ENCODE data around the gene ARSB.

The ARSB gene

DNA sequence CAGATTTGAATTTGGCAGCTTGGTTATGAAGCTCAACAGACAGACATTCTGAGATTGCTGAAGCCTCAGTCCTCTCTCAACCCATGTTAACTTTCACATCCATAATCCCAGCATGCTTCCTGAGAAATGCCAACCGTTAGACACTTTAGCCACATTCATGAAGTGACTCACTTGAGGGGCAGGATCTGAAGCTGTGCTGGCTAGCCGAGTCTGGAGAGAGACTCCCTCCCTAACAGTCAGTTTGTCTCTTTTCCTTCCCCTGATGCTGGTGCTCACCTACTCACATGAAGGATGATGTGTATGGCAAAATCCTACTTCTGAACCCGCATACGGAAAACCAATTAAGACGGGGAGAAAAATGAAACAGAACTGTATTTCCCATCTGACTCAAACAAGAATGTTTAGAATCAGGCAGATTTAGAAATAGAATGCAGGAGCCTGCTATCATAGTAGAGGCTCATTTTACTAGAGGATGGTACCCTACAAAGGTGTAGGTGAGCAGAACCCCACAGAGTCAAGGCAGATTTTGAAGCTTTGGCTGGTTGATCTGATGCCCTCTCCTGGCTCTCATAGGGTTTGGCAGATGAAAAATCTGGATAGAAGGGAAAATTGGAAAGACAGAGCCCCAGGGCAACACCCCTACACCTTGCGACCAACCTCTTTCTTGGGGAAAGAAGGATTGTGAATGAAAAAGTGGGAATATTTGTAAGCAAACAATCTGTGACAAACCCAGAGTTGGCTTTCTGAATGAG lies 185.7 kb downstream of the ARSB start:
- DNase-seq, result no peak

DNA sequence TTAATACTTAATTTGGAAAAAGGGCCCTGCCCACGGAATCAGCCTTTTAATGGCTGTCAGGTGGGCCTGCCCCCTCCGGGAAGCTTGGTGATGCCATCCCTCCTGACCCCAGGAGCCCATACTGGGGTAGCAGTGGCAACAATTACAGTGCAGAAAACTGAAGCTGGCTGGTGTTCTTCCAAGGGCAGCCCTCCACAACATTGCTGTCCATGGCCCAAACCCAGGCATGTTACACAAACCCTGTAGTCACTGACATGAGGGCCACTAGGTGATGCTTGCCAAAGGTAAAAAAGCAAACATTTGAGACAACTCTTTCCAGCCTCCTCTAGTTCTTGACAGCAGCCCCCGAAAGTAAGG lies 186.5 kb downstream of the ARSB start:
- DNase-seq, result peak; percentile 63

DNA sequence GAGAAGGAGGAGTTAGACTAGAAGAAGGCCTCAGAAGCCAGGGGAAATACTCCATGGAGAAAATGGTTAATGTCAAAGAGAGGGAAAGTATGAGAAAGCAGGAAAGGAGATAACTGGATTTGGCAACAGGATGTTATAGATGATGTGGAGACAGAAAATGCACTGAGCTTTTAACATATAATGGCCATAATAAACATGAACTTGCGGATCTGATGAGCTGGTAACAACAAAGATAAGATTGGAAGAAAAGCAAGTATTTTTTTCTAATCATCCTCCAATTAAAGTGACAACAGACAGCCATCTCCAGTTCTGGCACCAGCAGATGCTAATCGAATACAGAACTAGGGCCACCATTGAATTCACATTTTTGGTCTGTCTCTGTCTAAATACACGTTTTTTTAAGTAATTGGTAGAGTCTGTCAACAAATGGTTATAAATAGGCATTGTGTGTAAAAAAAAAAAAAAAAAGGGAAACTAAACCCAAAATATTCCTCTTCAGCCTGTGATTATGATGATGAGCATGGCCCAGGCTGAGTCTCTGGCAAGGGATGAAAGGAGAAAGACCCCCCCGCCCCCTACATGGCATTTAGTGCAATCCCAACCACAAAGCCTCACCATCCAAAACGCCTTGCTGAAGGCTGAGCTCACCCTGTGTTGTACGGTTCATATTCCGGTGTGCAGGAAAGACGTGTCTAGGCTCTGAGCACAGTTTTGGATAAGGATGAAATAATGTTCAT lies 187.0 kb downstream of the ARSB start:
- DNase-seq, result peak; percentile 72

DNA sequence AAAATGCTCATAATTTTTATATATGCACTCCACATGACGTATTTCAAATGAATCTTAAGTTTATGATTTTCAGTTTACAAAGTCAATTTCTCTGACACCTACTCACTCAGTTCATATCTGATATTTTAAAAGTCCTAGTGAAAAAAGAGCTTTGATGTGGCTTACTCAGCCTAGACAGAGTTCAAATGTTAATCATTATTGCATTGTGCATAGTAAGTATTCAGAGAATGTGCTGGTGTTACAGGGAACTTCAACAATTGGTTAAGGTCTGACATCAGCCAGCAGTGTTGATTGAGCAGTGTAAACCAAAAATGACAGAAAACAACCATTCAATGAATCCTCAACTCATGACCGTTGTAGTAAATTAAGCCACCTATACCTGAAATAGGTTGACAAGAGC lies 189.4 kb downstream of the ARSB start:
- no peak for DNase-seq

DNA sequence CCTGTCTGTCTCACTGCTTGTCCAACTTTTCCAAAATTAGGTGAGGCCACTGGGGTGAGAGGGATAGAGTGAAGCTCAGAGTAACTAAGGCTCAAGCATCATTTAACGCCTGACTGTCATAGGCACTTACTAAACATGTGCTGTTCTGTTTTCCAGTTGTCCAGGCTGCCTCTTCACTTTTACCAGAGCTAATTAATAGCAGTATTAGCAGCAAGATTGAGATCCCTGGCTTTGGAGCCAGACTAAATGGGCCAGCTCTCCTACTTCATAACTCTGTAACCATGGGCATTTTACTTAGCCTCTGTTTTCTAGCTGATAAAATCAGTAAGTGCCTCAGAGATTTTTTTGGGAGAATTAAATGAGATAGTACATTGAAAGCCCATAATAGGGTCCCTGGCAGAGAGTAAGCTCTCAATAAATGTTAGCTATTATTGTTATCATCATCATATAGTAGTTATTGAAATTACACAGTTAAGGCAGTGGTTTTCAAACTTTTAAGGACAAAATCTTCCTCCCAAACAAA lies 190.4 kb downstream of the ARSB start:
- no peak for DNase-seq

DNA sequence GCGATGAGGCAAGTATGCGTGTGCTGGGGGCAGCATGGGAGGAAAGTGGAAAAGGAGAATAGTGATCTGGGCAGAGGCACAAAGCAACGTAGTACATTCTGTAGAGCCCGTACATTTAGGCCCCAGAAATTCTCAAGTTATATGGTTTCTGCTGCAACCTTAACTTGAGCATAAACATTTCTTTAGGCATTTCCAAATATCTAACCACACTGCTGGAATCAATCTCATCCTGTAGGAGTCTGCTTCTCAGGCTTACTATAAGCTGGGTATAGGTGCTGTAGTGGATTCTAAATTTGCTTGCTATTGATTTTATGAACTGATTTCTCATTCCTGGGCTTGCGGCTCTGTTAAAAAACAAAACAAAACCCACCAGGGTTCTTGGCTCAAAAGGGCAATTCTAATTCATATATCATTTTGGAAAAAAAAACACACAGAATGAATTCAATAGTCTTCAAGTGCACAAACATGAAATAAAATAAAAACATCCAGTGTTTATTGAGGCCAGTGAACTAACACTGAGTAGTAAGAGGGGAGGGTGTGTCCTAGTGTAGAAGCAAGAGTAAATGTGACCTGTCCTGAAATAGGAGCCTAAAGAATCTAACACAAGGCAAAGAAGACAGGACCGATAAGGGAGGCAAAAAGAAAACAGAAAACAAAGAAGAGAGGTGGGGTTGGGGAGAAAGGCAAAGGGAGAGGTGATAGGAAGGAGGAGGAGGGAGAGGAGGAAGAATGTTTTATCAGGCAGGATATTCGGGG lies 191.0 kb downstream of the ARSB start:
- no peak for DNase-seq

DNA sequence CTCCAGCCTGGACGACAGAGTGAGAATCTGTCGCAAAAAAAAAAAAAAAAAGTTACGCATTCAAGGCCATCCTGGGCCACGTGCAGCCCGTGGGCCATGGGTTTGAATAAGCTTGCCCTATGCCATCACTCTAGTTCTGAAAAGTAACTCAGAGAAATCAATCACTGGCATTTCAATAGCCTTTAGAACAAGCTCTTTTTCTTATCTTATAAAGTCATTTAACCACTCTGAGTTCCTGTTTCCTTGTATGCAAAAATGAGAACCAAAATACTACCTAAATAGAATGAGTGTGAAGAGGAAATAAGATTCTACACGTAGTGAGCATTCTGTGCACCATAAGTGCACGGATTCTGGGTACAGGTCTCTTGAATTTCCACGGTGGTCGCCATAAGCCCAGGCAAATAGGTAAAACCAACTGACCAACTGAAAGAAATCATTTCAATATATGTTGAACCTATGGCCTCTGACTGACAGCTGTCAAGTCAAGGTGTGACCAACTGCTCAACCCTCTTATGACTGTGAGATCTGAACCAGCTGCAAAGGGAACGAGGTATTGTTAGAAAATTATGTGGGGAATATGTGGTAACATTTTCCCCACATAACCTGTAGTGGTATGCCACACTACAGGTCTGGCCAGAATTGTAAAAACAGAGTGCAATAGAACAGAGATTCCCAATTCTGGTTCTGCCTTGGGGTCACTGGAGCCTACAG lies 192.6 kb downstream of the ARSB start:
- no peak for DNase-seq

DNA sequence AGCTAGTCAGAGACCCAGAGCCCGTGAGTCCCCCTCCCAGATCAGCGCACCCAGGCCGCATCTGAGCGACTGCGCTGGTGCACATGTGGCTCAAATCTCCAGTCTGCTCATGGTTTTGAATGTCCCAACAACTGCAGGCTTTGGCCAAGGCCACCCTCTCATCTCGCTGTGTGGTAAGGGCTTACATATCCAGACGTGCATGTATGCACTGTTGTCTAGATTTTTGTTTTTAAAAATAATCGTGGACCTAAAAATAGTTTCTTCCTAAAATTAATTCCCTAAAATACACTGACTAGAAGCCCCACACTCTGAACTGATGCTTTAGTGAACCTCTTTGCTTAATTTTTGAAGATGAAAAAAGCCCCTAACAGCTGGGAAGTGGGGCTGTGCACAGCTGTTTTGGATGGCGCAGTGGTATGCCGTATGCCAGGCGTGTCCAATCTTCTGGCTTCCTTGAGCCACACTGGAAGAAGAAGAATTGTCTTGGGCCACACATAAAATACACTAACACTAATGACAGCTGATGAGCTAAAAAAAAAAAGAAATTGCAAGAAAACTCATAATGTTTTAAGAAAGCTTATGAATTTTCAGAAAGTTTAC lies 193.5 kb downstream of the ARSB start:
- no peak for DNase-seq

DNA sequence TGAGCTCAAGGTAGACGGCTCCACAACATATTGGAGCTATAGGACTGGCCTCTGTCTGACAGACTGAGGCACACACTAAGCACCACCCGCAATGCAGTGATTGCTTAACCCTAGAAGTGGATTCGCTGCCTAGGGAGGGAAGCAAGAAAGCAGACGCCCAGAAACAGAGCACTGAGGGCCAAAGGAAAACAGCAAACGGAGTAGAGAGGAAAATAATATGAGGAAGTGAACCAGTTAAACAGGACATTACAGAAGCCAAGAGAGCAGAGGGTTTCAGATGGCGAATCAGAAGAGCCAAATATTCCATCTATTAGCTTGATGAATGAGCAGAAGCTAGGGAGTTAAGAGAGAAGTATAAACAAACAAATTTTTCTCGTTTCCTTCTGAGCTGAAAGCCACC lies 197.3 kb downstream of the ARSB start:
- DNase-seq, result no peak

DNA sequence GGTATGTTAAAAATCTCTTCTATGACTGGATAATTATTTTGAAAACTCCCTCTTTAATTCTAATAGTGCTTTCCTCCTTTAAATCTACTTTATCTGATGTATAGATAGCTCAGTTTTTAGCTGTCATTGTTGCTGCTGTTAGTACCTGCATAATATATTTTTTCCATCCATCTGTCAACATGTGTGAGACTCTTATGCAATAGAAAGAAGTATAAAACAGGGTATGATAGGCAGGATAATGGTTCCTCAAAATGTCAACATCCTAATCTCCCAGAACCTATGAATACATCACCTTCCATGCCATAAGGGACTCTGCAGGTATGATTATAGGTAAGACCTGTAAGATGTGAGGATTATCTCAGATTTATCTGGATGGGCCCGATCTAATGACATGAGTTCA lies 199.7 kb downstream of the ARSB start:
- no peak for DNase-seq

DNA sequence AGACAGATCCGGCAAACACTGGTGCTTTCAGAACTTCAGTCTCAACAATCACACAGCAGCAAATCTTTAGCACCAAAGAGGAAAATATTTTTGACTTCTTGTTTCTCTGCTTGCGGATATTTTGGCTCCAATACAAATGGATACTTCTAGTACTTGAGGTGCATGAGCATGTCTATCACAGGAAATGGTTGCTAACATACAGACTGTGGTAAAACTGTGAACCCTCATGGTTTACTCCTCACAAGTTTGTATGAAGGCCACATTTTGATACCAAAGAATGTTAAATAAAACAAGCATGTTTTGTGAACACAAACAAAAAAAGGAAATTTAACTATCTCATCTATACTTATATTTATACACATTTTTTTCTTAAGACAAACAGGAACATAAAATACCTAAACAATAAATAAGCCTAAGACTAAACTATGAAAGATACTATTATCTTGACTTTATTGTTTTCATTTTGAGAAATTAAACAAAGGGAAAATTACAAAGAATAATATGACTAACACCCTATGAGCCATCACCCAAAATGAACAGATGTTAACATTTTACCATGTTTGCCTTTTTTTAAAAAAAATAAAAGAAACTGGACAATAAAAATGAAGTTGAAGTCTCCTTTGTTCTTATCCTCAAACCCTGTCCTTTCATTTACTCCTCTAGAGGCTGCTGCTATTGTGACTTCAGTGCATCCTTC lies 201.5 kb downstream of the ARSB start:
- no peak for DNase-seq

DNA sequence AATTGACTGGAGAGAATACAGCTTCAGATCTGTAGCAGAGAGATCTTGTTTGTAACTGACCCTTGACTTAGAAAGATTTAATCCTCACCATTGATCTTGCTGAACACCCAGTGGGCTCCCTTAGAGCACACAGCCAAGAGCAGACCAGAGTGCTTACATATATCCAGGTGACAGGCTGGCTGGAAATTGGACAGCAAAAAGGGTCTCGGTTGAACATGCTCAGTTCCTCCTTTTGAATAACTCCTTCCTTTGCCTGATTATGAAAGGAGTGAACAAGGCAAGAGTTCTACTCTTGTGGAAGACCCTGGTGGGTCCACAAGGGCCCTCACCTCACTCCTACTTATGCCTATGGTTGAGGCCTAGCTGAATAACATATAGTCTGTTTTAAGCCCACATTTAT lies 202.4 kb downstream of the ARSB start:
- DNase-seq, result no peak

DNA sequence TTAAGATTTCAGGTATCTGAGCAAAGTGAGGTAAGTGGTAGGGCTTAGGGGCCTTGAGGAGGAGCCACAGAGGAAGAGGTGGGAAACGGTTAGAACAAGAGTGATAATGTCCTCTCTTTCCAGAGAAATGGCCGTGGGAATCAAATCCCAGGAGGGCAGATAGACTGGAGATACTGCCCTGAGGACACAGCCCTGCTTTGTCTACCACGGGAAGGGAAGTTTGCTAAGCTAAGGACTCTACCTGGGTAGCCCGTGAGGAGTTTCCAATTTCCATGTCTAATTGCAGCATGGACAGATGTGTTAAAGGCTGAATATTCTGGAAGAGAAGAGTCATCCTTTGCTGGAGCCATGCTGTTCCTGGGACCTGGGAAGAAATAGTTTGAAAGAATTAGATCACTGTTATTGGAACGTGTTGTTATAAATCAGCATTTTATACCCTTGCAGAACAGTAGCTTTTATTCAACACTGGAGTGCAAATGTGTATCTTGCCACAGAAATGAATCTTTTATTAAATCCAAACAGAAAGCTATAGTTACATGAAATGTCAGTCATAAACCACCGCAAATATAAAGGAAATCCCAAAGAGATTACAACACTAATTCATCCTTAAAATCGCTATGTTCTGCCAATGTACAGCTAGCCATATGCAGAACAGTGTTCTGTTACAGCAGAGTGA lies 203.4 kb downstream of the ARSB start:
- no peak for DNase-seq

DNA sequence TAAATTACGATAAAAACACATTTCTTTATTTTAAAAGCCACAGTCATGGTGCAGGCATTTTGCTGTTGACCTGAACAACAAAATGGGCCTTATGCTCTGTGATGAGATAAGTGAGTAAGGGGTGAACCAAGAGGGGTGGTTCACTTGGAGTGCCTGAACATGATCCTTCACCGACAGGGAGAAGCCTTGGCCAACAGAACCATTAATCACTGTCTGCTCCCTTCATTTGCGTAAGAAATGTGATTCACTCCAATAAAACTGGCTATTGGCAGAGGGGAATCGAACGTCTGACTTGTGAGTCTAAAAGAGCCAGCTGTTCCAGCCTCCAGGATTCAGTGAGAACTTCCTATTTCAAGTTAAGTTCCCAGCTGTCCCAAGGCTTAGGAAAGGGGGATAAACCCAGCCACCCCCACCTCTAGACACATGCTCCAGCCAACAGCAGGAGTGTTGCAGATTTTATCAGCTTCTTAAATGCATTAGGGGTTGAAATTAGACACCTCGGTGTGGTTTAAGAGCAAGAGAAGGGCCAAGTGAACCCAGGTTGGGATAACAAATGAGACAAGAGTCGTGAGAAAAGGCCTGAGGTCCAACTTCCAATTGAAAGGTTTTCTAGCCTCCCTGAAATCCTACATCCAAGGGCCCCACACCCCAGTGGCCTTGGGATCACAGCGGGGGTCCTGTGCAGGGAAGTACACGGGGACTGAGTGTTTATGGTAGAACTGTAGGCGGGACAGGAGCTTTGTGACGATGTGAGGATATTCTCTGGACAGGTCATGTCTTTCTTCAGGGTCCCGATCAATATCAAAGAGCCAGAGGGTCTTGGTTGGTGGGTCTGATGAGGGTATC lies 205.1 kb downstream of the ARSB start:
- no peak for DNase-seq

DNA sequence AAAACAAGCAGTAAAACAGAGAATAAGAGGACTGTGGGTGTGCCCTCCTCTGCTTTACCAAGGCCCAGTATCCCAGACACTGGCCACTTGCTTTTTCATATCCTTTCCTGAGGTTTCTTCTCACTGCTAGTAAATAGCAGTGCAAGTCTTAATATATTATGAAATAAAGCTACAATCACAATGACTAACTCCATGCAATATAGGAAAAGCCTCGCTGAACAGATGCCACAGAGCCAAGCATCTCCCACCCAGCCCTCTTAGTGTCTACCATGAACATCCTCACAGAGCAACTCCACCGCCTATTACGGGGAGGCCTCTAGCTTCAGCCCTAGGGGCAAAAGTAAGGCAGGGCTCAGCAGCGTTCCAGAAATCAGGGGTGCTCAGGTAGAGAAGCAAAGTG lies 205.8 kb downstream of the ARSB start:
- no peak for DNase-seq

DNA sequence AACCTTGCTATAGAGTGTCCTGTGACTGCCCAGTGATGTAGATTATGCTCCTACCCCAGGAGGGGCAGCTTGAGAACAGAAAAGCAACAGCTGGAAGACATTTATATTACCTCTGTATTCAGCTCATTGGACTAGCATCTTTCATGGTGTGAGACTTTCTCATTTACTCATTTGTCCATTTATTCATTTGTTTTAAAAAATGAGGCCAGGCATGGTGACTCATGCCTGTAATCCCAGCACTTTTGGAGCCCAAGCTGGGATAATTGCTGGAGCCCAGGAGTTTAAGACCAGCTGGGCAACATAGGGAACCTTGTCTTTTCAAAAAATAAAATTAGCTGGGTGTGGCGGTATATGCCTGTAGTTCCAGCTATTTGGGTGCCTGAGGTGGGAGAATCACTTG lies 206.6 kb downstream of the ARSB start:
- DNase-seq, result no peak

DNA sequence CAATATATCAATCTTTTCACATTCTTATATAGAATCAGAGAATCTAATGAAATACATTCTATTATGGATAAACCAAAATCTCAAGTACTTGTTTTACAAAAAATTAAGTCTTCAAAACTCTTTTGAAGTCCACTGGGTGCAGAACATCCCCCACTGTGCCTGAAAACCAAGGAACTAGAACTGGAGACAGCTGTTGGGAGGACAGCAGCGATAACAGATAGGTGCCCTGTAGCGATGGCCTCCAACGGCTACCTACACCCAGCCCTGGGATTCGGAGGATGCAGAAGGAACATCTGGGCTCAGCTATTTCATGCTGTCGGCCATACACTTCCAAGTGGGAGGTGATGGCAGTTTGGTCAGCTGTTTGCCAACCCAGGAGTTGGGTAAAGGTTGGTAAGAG lies 207.2 kb downstream of the ARSB start:
- DNase-seq, result no peak

DNA sequence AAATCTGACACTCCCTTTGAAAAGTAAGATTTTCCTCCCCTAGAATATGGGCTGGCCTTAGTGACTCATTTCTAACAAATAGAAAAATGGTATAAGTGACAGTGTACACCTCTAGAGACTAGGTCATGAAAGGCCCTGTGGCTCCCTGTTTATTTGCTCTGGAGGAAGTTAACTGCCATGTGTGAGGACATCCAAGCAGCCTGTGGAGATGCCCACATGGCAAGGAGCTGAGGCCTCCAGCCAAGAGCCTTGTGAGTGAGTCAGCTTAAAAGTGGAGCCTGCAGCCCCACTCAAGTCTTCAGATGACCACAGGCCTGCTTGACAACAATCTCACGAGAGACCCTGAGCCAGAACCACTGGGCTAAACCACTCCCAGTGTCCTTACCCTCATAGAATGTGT lies 208.5 kb downstream of the ARSB start:
- no peak for DNase-seq

DNA sequence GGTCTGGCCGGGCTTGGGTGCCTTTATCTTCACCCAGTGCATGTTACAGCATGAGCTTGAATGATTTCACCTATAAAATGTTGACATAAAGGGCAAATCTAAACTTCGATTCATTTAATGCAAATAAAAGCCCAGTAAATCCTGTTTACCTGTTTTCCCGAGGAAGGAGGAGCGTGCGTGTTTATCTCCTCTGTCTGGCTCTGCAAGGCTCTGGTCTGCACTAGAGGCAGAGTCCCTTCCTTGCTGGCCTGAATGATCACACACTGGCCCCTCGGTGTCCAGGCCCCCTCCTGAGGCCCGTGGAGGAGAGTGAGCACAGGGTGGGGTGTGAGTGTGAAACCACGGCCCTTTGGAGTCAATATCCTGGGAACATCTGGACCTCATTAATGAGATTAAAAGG lies 211.5 kb downstream of the ARSB start:
- DNase-seq, result no peak
